Liver (tissue), 9 donors: ENCODE data around the gene COL1A2. TPM values are rescaled to one million over a fixed set of nuclear protein-coding genes. Genes with fewer than 3 reads are reported as not detected.

ENCODE experiments used
- DNase-seq: peaks from one replicate; pipeline ENCODE4 v3.0.0-alpha.2; 2017; ENCODE audit warnings: low spot score
- H3K27ac ChIP-seq, 2 donors: one replicate each; pipeline ENCODE4 v1.7.0; 2013; ENCODE audit warnings: inconsistent platforms in 2 of 2, low read length in 2 of 2, control low read depth in 1 of 2, low read depth in 1 of 2, mild to moderate bottlenecking in 1 of 2
- H3K27me3 ChIP-seq, 4 donors: one replicate each; pipeline versions ENCODE4 v1.6.1 to v1.7.0; 2013; ENCODE audit warnings: low read length in 3 of 4, inconsistent platforms in 1 of 4, mild to moderate bottlenecking in 1 of 4, moderate library complexity in 1 of 4; ENCODE audit not compliant: control insufficient read depth in 4 of 4, insufficient read depth in 4 of 4
- H3K36me3 ChIP-seq, 4 donors: one replicate each; pipeline versions ENCODE4 v1.6.1 to v1.7.0; 2013; ENCODE audit warnings: low read length in 3 of 4, mild to moderate bottlenecking in 3 of 4, low read depth in 1 of 4, moderate library complexity in 1 of 4; ENCODE audit not compliant: control insufficient read depth in 4 of 4, insufficient read depth in 3 of 4
- H3K4me1 ChIP-seq, 4 donors: one replicate each; pipeline versions ENCODE4 v1.6.1 to v1.7.0; 2013; ENCODE audit warnings: low read length in 3 of 4, mild to moderate bottlenecking in 3 of 4, moderate library complexity in 1 of 4; ENCODE audit not compliant: control insufficient read depth in 4 of 4, insufficient read depth in 4 of 4
- H3K4me3 ChIP-seq, 3 donors: one replicate each; pipeline versions ENCODE4 v1.6.1 to v1.7.0; 2013; ENCODE audit warnings: low read length in 3 of 3, control low read depth in 1 of 3, low read depth in 1 of 3, mild to moderate bottlenecking in 1 of 3
- H3K9ac ChIP-seq, 2 donors: one replicate each; pipeline ENCODE4 v1.7.0; 2013; ENCODE audit warnings: low read length in 2 of 2, mild to moderate bottlenecking in 2 of 2, moderate library complexity in 2 of 2, control low read depth in 1 of 2, low read depth in 1 of 2
- H3K9me3 ChIP-seq, 4 donors: one replicate each; pipeline versions ENCODE4 v1.6.1 to v1.7.0; 2013; ENCODE audit warnings: low read length in 3 of 4; ENCODE audit not compliant: control insufficient read depth in 4 of 4
- ATF3 ChIP-seq: IDR thresholded peaks from 2 replicates; pipeline ENCODE4 v1.6.1; 2016; ENCODE audit warnings: antibody characterized with exemption
- CTCF ChIP-seq: fragments of 150-350 bp; IDR thresholded peaks from 2 replicates; pipeline ENCODE4 v1.5.1; 2017; ENCODE audit warnings: improper control_type of control experiment, low read depth, low read length; ENCODE audit not compliant: missing input control
- FOXA1 ChIP-seq: IDR thresholded peaks from 2 replicates; pipeline ENCODE4 v1.6.1; 2016; ENCODE audit warnings: antibody characterized with exemption
- FOXA2 ChIP-seq: IDR thresholded peaks from 2 replicates; pipeline ENCODE4 v1.6.1; 2016; ENCODE audit warnings: antibody characterized with exemption
- GABPA ChIP-seq, 2 donors: IDR thresholded peaks in 1 of 2; conservative IDR thresholded peaks in 1 of 2; 2 replicates each; pipeline ENCODE4 v1.6.1; 2016; ENCODE audit warnings: antibody characterized with exemption in 2 of 2, mild to moderate bottlenecking in 1 of 2, moderate library complexity in 1 of 2
- HNF4A ChIP-seq, 2 donors: conservative IDR thresholded peaks; 2 replicates each; pipeline ENCODE4 v1.6.1; 2016; ENCODE audit warnings: antibody characterized with exemption in 2 of 2, mild to moderate bottlenecking in 2 of 2
- HNF4G ChIP-seq: IDR thresholded peaks from 2 replicates; pipeline ENCODE4 v1.6.1; 2016; ENCODE audit warnings: antibody characterized with exemption
- JUND ChIP-seq, 2 donors: IDR thresholded peaks; 2 replicates each; pipeline ENCODE4 v1.6.1; 2016; ENCODE audit warnings: antibody characterized with exemption in 2 of 2
- MAX ChIP-seq: IDR thresholded peaks from 2 replicates; pipeline ENCODE4 v1.6.1; 2016; ENCODE audit warnings: antibody characterized with exemption
- NR2F2 ChIP-seq: IDR thresholded peaks from 2 replicates; pipeline ENCODE4 v1.6.1; 2016; ENCODE audit warnings: antibody characterized with exemption
- RAD21 ChIP-seq, 2 donors: IDR thresholded peaks; 2 replicates each; pipeline ENCODE4 v1.6.1; 2016; ENCODE audit warnings: antibody characterized with exemption in 2 of 2, mild to moderate bottlenecking in 2 of 2
- REST ChIP-seq: IDR thresholded peaks from 2 replicates; pipeline ENCODE4 v1.6.1; 2016; ENCODE audit warnings: antibody characterized with exemption, mild to moderate bottlenecking
- SP1 ChIP-seq: IDR thresholded peaks from 2 replicates; pipeline ENCODE4 v1.6.1; 2018; ENCODE audit warnings: antibody characterized with exemption, mild to moderate bottlenecking
- TAF1 ChIP-seq: conservative IDR thresholded peaks from 2 replicates; pipeline ENCODE4 v1.6.1; 2016; ENCODE audit warnings: antibody characterized with exemption, mild to moderate bottlenecking
- YY1 ChIP-seq: IDR thresholded peaks from 2 replicates; pipeline ENCODE4 v1.6.1; 2016; ENCODE audit warnings: antibody characterized with exemption, mild to moderate bottlenecking
- ZBTB33 ChIP-seq: IDR thresholded peaks from 2 replicates; pipeline ENCODE4 v1.6.1; 2016; ENCODE audit warnings: antibody characterized with exemption
- WGBS: extraction: QIAGEN DNeasy Blood & Tissue Kit; methylation state at CpG from one replicate; pipeline ENCODE4 v1.1.7; 2013; 5-methylcytosine and 5-hydroxymethylcytosine counted together
- polyA plus RNA-seq, 2 donors: library from polyadenylated mRNA; stranded (reverse) in 1 of 2; unstranded in 1 of 2; fragments of 200-250 nt in 1 of 2; fragments of >200 nt in 1 of 2; fragmentation: Nextera tagmentation in 1 of 2; extraction: Ambion mirVana in 1 of 2; gene quantifications; one replicate each; pipeline versions ENCODE4 v1.2.1 to v1.2.3, GENCODE V29; 2013 to 2015
- total RNA-seq, 2 donors: library from RNA; depleted of rRNA; stranded (reverse); fragments of >200 nt; gene quantifications; one replicate each; pipeline ENCODE4 v1.2.3, GENCODE V29; 2014
- donor health status: healthy.
- donor health status: healthy.
- donor health status: healthy.
- donor health status: healthy.
- donor health status: healthy.

Gene COL1A2
- total and polyA plus RNA-seq, 4 donors, result 11.5 to 86.2 (median 42.0) TPM

- TF ChIP-seq GABPA (IDR thresholded peaks at IDR 0.05 in 1 of 2, conservative IDR thresholded peaks at IDR 0.05 in 1 of 2) (no peak), JUND (IDR thresholded peaks at IDR 0.05) (no peak)
- WGBS, result 87% methylated on average over 4 of the region's 4 CpGs
- H3K27me3 ChIP-seq, result no peaks in the 10 kb centered on the region
- no peaks in the 10 kb centered on the region for H3K36me3 ChIP-seq
- H3K9me3 ChIP-seq, result no peaks in the 10 kb centered on the region
- no peak overlapping the region for H3K27ac ChIP-seq
- peaks cover 0 to 3% (median 2%) of the 10 kb centered on the region in 4 donors for H3K4me1 ChIP-seq
- no peak for DNase-seq
- no peak overlapping the region for H3K4me3 ChIP-seq
- H3K9ac ChIP-seq, result no peak overlapping the region
Measured at GRCh38 chr7:94450044-94450697, 55.5 kb downstream of the COL1A2 start.

GRCh38 chr7:94451187-94451586 is 56.5 kb downstream of the COL1A2 start:
- Histone ChIP-seq H3K36me3 (no peaks in the 10 kb centered on the region), H3K4me3 (no peak overlapping the region), H3K9me3 (no peaks in the 10 kb centered on the region), H3K27ac (no peak overlapping the region), H3K9ac (no peak overlapping the region), H3K27me3 (no peaks in the 10 kb centered on the region), H3K4me1 (peaks cover 0 to 3% (median 2%) of the 10 kb centered on the region in 4 donors)
- TF ChIP-seq HNF4G, result no peak
- no peak for TF ChIP-seq RAD21 (IDR thresholded peaks at IDR 0.05)
- no peak for TF ChIP-seq CTCF
- no peak for TF ChIP-seq SP1
- TF ChIP-seq NR2F2, result no peak
- TF ChIP-seq YY1, result no peak
- TF ChIP-seq MAX, result no peak
- no peak for TF ChIP-seq REST
- TF ChIP-seq ZBTB33, result no peak
- no peak for TF ChIP-seq FOXA1
- TF ChIP-seq TAF1, result no peak
- no peak for TF ChIP-seq HNF4A (conservative IDR thresholded peaks at IDR 0.05)
- TF ChIP-seq FOXA2, result no peak
- no peak for TF ChIP-seq JUND (IDR thresholded peaks at IDR 0.05)
- no peak for TF ChIP-seq ATF3
- DNase-seq, result no peak
- WGBS, result 70% methylated on average over 4 of the region's 4 CpGs
